Activated naive CD8-positive, alpha-beta T cell treated with anti-CD3 and anti-CD28 coated beads, Interleukin-2, amount 50 U/mL, for 24 hours (primary cell): ENCODE measurements around the gene GABRR1.
A peak's percentile ranks its signal among the peaks of the same experiment; 100 is the strongest.

Experiments used
- ATAC-seq: fragments of 150-1000 bp; cut with Tn5 transposase; one replicate; pipeline ENCODE4 v1.10.0; 2021
- DNase-seq: peaks from one replicate; pipeline ENCODE4 v3.0.0; 2021
- H3K27ac Mint-ChIP-seq: one replicate; pipeline ENCODE4 v1.8.0; 2021; ENCODE audit warnings: mild to moderate bottlenecking, mixed read lengths
- H3K27me3 Mint-ChIP-seq: one replicate; pipeline ENCODE4 v1.8.0; 2021; ENCODE audit warnings: mixed read lengths
- H3K36me3 Mint-ChIP-seq: one replicate; pipeline ENCODE4 v1.8.0; 2021; ENCODE audit warnings: low read depth, mixed read lengths
- H3K4me1 Mint-ChIP-seq: one replicate; pipeline ENCODE4 v1.8.0; 2021; ENCODE audit warnings: mixed read lengths
- H3K4me3 Mint-ChIP-seq: one replicate; pipeline ENCODE4 v1.8.0; 2021; ENCODE audit warnings: mild to moderate bottlenecking, moderate library complexity, mixed read lengths
- H3K9me3 Mint-ChIP-seq: one replicate; pipeline ENCODE4 v1.8.0; 2021; ENCODE audit warnings: mixed read lengths

Gene GABRR1

DNA sequence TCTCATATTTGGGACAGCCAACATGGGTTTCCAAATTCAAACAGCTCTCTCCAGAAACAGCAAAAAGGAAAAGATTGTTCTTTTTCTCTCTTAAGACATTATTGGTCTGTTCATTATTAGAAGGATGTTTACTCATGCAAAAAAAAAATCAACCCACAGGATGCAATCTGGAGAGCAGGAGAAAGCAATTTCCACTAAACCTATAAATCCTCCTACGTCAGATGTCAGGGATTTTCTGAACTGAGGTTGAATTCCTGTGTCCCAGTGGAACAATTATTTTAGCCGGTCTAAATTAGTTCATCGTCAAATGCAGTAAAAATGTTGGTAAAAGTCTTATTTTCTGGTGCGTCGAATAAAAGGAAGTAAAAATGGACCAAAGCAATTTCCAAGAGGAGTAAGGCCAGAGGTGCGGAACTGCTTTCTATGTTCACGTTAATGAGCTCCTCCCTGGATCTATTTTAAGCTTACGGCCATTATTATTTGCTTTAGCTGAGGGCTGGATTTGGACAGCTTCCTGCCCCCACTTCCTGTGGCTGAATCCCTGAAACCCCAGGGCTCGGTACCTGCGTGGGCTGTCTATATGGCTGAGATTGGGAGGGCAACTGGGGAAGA lies at the start of gene GABRR1:
Gene GABRR1 (minus strand): TSS at position 60 of the 612 bp plus-strand sequence. CDS start 36 bp downstream, at position 24.
- DNase-seq (no peak), ATAC-seq (no peak)
- no peaks in the 10 kb centered on the region for H3K36me3 Mint-ChIP-seq
- no peaks in the 10 kb centered on the region for H3K9me3 Mint-ChIP-seq
- H3K27ac Mint-ChIP-seq, result no peak within 1 kb of the TSS
- no peak within 1 kb of the TSS for H3K4me3 Mint-ChIP-seq
- peaks cover 8% of the 10 kb centered on the region for H3K27me3 Mint-ChIP-seq
- H3K4me1 Mint-ChIP-seq, result no peaks in the 10 kb centered on the region

DNA sequence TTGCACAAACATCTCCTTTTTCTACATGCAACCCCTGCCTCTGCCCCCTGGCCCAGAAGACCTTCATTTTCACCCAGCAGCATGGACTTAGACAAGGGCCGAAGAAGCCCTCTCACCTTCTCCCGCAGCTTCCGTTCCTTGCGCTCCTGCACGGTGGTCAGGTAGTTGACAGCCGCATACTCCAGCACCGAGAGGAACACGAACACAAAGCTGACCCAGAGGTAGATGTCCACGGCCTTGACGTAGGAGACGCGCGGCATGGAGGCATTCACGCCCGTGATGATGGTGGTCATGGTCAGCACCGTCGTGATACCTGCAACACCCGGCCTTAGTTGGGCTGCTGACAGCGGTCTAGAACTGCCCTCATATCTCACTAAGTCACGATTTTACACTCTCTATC lies 47.1 kb upstream of the GABRR1 start:
- Mint-ChIP-seq H3K27ac (no peak overlapping the region), H3K27me3 (no peaks in the 10 kb centered on the region), H3K36me3 (no peaks in the 10 kb centered on the region), H3K4me3 (no peak overlapping the region), H3K9me3 (no peaks in the 10 kb centered on the region), H3K4me1 (peaks cover 3% of the 10 kb centered on the region)
- ATAC-seq (no peak), DNase-seq (no peak)

DNA sequence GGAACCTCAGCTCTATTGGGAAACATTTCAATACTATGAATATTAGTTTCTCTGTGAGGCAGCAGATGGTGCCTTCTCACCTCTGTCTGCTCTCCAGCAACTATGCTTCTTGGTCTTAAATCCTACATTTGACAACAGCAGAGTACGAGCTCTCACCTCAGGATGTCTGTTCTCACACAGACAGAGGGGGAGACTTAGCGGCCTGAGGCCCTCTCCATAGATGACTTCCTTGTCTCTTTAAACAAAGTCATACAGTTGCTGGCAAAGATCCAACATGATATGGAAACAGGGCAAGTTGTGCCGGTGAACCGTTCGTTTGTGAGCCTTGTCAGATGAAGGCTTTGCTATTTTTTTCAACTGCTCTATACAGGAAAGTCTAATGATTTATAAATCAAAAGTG lies 43.7 kb upstream of the GABRR1 start:
- H3K27ac Mint-ChIP-seq, result no peak overlapping the region
- H3K9me3 Mint-ChIP-seq, result no peaks in the 10 kb centered on the region
- no peaks in the 10 kb centered on the region for H3K27me3 Mint-ChIP-seq
- no peak overlapping the region for H3K4me3 Mint-ChIP-seq
- peaks cover 5% of the 10 kb centered on the region for H3K4me1 Mint-ChIP-seq
- H3K36me3 Mint-ChIP-seq, result no peaks in the 10 kb centered on the region
- DNase-seq (no peak), ATAC-seq (no peak)

DNA sequence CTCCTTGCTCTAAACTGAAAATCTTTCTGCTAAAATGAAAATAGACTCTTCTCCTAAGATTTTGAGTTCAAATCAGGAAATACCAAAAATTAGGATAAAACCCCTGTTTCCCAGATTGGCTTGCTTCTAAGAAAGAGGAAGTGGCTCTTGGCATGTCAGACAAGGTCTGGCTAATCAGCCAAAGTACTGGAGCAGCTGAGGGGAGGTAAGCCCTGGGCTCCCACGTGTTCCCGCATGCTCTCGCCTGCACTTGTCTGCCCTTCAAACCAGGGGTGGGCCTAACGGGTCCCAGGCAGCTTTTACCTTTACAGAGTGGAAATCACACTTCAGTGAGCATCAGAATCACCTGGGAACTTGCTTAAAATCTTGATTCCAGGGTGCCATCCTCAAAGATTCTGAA lies 43.2 kb upstream of the GABRR1 start:
- DNase-seq, result no peak
- Mint-ChIP-seq H3K9me3 (no peaks in the 10 kb centered on the region), H3K36me3 (no peaks in the 10 kb centered on the region), H3K27me3 (no peaks in the 10 kb centered on the region), H3K4me3 (no peak overlapping the region), H3K27ac (no peak overlapping the region), H3K4me1 (peaks cover 5% of the 10 kb centered on the region)
- ATAC-seq, result no peak

DNA sequence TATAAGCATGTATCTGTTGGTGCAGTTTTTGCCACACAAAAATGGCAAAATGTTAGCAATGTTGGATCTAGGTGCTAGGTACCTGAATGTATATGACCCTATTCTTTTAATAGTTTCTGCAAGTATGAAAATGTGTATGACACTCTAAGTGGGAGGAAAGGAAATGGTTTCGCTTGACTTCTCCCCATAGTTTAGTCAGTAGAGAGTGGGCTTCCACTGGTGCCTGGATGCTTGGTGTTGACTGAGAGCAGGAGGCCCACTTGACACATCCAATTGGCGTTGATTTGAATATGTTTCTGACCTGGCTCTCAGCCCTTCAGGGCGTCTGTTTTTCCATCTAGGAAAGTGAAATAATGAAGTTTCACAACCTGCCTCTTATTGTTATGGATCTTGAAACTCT lies 41.8 kb upstream of the GABRR1 start:
- Mint-ChIP-seq H3K36me3 (no peaks in the 10 kb centered on the region), H3K27me3 (no peaks in the 10 kb centered on the region), H3K27ac (no peak overlapping the region), H3K4me3 (no peak overlapping the region), H3K9me3 (no peaks in the 10 kb centered on the region), H3K4me1 (peaks cover 5% of the 10 kb centered on the region)
- ATAC-seq (peak; percentile 36), DNase-seq (no peak)

DNA sequence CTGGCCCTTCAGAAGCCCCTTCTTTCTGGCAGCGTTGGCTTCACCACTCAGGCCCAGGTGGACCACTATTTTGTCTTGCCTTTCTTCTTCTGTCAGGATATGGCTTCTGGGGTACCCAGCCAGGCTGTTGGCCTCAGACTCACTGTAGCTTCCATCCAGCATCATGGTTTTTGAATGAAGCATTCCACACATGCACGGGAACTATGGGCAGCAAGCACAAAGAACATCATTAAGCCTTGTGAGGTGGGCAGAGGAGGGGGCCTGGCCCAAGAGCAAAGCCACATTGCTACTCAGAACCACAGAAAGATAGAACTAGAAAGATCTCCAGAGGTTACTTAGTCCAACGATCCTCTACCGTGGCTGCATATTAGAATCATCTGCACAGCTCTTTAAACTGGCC lies 40.6 kb upstream of the GABRR1 start:
- Mint-ChIP-seq H3K27me3 (no peaks in the 10 kb centered on the region), H3K4me1 (peaks cover 5% of the 10 kb centered on the region), H3K9me3 (no peaks in the 10 kb centered on the region), H3K36me3 (no peaks in the 10 kb centered on the region), H3K4me3 (no peak overlapping the region), H3K27ac (no peak overlapping the region)
- ATAC-seq (no peak), DNase-seq (no peak)

DNA sequence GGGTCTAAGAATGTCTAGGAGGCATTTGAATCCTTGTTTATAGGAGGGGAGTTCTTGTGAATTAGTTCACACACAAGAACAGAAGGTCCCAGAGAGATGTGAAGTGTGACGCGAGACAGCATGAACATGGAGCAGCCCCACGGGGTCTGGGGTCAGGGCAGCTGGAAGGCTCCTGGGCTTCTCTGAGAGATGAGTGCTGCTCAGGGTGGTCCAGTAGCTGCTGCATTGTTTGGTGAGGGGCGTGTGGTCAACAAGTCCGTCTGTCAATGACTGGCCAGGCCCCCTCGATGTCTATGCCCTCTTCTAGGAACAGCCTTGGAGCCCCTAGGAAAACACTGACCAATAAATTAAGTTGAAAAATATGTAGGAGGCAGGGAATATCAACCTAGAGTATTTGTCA lies 40.2 kb upstream of the GABRR1 start:
- H3K4me1 Mint-ChIP-seq, result peaks cover 5% of the 10 kb centered on the region
- no peaks in the 10 kb centered on the region for H3K27me3 Mint-ChIP-seq
- no peak for DNase-seq
- H3K36me3 Mint-ChIP-seq, result no peaks in the 10 kb centered on the region
- no peak overlapping the region for H3K27ac Mint-ChIP-seq
- no peak overlapping the region for H3K4me3 Mint-ChIP-seq
- H3K9me3 Mint-ChIP-seq, result no peaks in the 10 kb centered on the region
- no peak for ATAC-seq

DNA sequence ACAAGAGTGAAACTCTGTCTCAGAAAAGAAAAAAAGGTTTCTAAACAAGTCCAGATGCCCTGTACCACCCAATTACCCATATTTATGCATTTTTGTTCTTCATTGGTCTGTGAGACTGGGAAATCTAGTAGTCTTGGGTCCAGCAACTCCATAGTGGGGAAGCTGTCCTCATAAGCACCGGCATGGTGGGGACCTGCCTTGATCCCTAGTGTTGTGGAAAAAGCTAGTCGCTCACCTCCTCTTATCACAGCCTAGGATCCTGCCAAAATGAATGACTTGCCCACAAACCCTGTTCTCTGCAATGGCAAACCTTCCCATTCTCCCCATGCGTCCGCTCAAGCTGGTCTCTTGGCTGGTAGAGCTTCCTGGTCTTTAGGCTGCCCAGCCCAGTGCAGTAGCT lies 38.3 kb upstream of the GABRR1 start:
- no peaks in the 10 kb centered on the region for H3K9me3 Mint-ChIP-seq
- H3K36me3 Mint-ChIP-seq, result no peaks in the 10 kb centered on the region
- no peak overlapping the region for H3K4me3 Mint-ChIP-seq
- no peaks in the 10 kb centered on the region for H3K27me3 Mint-ChIP-seq
- no peak for ATAC-seq
- H3K27ac Mint-ChIP-seq, result no peak overlapping the region
- DNase-seq, result no peak
- H3K4me1 Mint-ChIP-seq, result peaks cover 2% of the 10 kb centered on the region

DNA sequence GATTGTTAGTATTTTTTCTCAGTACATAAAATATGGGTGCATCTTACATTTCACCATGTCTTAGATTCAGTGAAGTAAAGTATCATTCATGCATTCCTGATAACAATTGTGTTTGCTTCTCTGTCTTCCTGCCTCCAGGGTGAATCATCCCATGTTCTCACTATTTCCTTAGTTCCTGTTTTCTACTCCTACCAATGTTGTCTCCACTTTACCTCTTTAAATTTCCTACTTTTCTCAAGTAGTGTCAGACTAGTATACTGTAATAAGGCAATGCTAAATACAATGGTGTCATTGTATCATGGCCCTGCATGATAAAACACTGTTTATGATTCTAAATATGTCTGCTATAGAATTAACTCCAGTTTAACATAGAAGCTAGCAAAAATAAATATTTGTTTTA lies 37.4 kb upstream of the GABRR1 start:
- Mint-ChIP-seq H3K36me3 (no peaks in the 10 kb centered on the region), H3K27ac (no peak overlapping the region), H3K4me3 (no peak overlapping the region), H3K9me3 (no peaks in the 10 kb centered on the region), H3K27me3 (no peaks in the 10 kb centered on the region), H3K4me1 (peaks cover 2% of the 10 kb centered on the region)
- ATAC-seq, result no peak
- no peak for DNase-seq

DNA sequence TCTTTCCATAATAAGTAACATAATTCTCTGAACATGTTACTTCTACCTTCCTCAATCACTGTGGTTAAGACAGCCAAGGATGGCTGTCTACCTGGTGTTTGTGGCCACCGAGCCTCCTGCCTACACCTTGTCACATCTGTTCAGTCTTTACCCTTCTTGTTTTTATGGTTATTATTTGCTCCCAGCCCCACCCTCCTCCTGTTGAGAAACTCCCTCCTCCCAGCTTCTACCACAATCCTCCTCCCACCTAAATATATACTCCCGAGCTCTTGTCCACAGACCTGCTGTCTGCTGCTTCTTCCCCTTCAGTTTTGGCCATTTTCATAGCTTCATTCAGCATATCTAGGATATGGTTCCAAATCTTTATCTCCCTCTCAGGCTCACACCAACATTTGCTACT lies 35.7 kb upstream of the GABRR1 start:
- H3K4me1 Mint-ChIP-seq, result no peaks in the 10 kb centered on the region
- H3K36me3 Mint-ChIP-seq, result no peaks in the 10 kb centered on the region
- H3K27me3 Mint-ChIP-seq, result peaks cover 2% of the 10 kb centered on the region
- ATAC-seq, result no peak
- H3K27ac Mint-ChIP-seq, result no peak overlapping the region
- no peak overlapping the region for H3K4me3 Mint-ChIP-seq
- H3K9me3 Mint-ChIP-seq, result no peaks in the 10 kb centered on the region
- DNase-seq, result no peak

DNA sequence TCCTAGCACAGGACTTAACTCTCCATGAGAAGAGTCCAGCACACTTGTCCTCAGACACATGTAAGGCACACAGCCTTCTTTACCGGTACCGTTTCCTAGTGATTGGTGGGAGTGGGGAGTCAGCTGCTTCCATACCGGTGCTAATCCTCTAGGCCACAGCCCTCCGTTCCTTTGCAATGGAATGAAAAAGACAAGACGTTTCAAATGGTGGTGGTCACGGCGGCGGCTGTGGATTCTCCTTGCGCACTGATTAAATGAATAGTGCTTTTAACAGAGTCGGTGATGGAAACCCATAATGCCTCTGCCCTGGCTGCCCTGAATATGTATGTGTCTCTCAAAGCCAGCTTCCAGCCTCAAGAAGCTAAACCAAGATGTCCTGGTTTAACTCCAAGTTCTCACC lies 34.8 kb upstream of the GABRR1 start:
- peaks cover 2% of the 10 kb centered on the region for H3K27me3 Mint-ChIP-seq

DNA sequence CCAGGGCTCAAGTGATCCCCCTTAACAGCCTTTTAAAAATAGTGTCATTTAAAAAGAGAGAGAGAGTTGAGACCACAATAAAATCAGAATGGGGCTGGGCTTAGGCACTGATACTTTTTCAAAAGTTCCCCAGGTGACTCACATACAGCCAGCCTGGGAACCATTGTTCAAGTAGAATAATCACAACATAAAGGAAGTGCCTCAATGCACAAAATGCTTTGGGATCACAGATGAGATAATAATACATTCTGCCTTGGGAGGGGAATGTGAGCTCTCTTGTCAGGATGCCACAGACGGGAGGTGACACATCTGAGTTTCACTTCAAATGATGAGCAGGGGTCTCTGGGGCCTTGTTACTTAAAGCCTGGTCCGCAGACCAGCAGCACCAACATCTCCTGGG lies 34.0 kb upstream of the GABRR1 start:
- Mint-ChIP-seq H3K4me1 (no peaks in the 10 kb centered on the region), H3K9me3 (no peaks in the 10 kb centered on the region)
- ATAC-seq, result no peak

More for the DNA sequence above, 34.8 kb upstream of the GABRR1 start:
- H3K9me3 Mint-ChIP-seq, result no peaks in the 10 kb centered on the region
- H3K4me3 Mint-ChIP-seq, result no peak overlapping the region
- H3K27ac Mint-ChIP-seq, result no peak overlapping the region
- DNase-seq, result no peak
- ATAC-seq, result no peak
- no peaks in the 10 kb centered on the region for H3K4me1 Mint-ChIP-seq
- no peaks in the 10 kb centered on the region for H3K36me3 Mint-ChIP-seq

DNA sequence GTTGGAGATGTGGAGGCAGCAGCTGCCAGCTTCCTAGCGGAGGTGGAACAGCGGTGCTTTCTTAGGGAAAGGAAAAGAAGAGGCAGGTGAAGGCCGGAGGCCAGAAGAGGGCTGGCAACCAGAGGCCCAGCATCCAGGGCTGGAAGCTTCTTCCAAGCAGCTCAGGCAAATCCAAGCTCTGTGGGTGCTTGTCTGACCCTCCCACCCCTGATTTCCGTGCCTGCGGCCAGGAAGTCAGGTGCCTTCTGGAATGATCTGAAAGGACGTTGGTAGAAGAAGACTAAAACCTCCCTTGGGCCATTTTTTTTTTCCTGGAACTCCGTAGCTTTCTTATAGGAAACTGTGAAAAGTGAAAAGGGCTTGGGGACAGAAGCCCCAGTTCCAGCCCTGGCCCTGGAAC lies 33.1 kb upstream of the GABRR1 start:
- Mint-ChIP-seq H3K27me3 (peaks cover 2% of the 10 kb centered on the region), H3K36me3 (no peaks in the 10 kb centered on the region), H3K4me3 (no peak overlapping the region), H3K4me1 (no peaks in the 10 kb centered on the region), H3K27ac (no peak overlapping the region), H3K9me3 (no peaks in the 10 kb centered on the region)
- no peak for DNase-seq
- ATAC-seq, result no peak

More for the DNA sequence above, 34.0 kb upstream of the GABRR1 start:
- Mint-ChIP-seq H3K27me3 (peaks cover 2% of the 10 kb centered on the region), H3K36me3 (no peaks in the 10 kb centered on the region), H3K27ac (no peak overlapping the region), H3K4me3 (no peak overlapping the region)
- DNase-seq, result no peak

DNA sequence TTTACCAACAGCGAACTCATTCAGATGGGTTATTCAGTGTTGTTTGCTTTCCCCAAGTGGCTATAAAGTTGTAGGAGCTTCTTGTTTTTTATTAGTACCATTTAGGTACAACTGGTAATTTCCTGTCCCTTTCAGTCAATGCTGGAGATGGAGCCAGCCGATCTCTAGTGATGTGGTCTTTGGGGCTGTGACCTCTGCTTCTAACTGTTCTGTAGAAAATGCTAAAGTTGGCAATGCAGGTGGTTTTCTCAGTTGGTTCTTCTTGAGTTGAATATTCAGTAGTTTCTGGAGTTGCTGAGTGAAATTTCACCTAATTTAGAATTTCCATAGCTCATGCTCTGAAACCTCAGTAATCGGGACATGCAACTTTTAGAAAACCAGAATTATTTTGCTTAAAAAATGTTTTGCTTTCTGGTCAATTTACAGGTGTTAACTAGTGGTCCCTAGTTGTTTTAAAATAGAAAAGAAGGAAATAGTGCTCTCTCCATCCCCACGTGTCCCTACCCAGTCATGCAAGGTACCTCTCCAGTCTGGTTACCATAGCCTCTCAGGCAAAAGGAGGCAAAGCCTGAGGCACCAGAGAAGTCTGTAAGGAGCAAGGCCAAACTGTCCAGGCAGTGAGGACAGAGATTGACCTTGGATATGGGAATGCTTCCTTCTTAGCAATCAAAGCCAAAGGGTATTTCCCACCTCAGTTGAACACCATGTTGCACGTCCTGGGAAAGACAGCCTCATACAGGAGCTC lies 27.3 kb upstream of the GABRR1 start:
- Mint-ChIP-seq H3K36me3 (no peaks in the 10 kb centered on the region), H3K27me3 (peaks cover 4% of the 10 kb centered on the region), H3K27ac (no peak overlapping the region), H3K9me3 (no peaks in the 10 kb centered on the region), H3K4me3 (no peak overlapping the region), H3K4me1 (peaks cover 10% of the 10 kb centered on the region)
- no peak for ATAC-seq
- no peak for DNase-seq

DNA sequence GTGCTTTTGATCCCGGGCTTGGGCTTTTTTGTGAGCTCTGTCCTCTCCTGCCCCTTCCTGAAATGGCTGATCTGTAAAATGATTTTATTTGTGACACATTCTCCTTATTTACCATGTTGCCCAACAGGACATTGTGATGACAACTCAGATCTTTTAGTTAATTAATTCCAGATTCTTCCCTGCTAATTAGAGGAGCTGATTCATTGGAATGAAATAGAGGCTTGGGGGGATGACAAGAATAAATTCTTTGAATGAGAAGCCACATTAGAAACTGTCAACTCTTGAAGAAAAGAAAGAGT lies 26.1 kb upstream of the GABRR1 start:
- Mint-ChIP-seq H3K9me3 (no peaks in the 10 kb centered on the region), H3K4me1 (peaks cover 13% of the 10 kb centered on the region), H3K4me3 (no peak overlapping the region), H3K36me3 (no peaks in the 10 kb centered on the region), H3K27ac (no peak overlapping the region), H3K27me3 (peaks cover 2% of the 10 kb centered on the region)
- ATAC-seq (no peak), DNase-seq (no peak)
